Hematopoietic multipotent progenitor cell (in vitro differentiated cells): ENCODE measurements around the gene TRAPPC14. TPM values are rescaled to one million over a fixed set of nuclear protein-coding genes. Genes with fewer than 3 reads are reported as not detected.
A peak's percentile ranks its signal among the peaks of the same experiment; 100 is the strongest.

ENCODE experiments used
- DNase-seq, 3 donors: peaks; one replicate each; pipeline ENCODE4 v3.0.0-alpha.2; 2011 to 2015; ENCODE audit warnings: low read depth in 2 of 3, low spot score in 2 of 3
- total RNA-seq: library from RNA; depleted of rRNA; stranded (reverse); fragments of >200 nt; gene quantifications from one replicate; pipeline ENCODE4 v1.2.3, GENCODE V29; 2012

The TRAPPC14 gene
- total RNA-seq, 1 donor: 17.5 TPM

GRCh38 chr7:100126931-100127865, 31.3 kb downstream of the TRAPPC14 start, which contains the start of gene MBLAC1:
TSS of gene MBLAC1 (plus strand) at chr7:100126967. CDS start at chr7:100127396, 429 bp downstream.
- DNase-seq: peak; percentile 90 to 95 (median 93)

GRCh38 chr7:100126239-100126930, 32.1 kb downstream of the TRAPPC14 start:
- DNase-seq: no peak

DNA sequence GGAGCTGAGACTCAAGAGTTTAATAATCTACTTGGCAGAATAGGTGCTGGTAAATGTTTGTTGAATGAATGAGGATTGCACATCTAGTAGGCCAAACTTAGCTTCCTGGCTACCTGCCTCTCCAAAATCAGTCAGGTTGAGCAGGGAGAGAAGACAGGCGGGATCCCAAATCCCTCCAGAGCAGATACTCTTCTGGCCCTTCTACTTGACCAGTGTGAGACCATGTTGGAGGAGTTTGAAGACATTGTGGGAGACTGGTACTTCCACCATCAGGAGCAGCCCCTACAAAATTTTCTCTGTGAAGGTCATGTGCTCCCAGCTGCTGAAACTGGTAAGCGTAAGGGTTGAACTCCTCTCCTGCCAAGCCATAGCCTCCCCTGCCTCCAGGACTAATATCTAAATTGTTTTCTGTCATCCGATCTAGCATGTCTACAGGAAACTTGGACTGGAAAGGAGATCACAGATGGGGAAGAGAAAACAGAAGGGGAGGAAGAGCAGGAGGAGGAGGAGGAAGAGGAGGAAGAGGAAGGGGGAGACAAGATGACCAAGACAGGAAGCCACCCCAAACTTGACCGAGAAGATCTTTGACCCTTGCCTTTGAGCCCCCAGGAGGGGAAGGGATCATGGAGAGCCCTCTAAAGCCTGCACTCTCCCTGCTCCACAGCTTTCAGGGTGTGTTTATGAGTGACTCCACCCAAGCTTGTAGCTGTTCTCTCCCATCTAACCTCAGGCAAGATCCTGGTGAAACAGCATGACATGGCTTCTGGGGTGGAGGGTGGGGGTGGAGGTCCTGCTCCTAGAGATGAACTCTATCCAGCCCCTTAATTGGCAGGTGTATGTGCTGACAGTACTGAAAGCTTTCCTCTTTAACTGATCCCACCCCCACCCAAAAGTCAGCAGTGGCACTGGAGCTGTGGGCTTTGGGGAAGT, 34.0 kb downstream of the TRAPPC14 start:
- DNase-seq: no peak

GRCh38 chr7:100122568-100122967, 36.0 kb downstream of the TRAPPC14 start:
- no peak for DNase-seq

DNA sequence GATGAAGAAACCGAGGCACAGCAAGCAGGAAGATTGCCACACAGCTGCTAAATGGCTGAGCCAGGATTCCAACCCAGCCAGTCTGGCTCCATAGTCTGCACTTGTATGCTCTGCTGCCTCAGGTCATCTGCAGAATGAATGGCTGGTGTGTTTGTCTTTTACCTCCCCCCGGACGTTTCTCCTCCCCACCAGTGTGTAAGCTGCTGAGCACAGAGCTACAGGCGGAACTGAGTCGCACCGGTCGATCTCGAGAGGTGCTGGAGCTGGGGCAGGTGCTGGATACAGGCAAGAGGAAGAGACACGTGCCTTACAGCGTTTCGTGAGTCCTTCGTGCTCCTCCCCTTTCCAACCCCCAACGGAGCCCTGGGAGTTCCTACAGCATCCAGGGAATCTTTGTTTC, 36.5 kb downstream of the TRAPPC14 start:
- DNase-seq: no peak

DNA sequence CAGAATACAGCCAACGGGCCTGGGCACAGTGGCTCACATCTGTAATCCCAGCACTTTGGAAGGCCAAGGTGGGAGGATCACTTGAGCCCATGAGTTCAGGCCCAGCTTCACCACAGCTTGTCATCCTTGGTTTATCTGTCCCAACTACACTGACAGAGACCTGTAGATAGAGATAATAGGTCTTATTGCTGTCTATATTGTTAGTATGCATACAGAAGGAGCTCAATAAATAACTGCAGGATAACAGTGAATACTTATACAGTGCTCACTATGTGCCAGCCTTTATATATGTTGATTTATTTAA, 37.8 kb downstream of the TRAPPC14 start:
- no peak for DNase-seq

- peak; percentile 48 to 69 (median 60) for DNase-seq
Measured at GRCh38 chr7:100119970-100120732, 38.4 kb downstream of the TRAPPC14 start.

DNA sequence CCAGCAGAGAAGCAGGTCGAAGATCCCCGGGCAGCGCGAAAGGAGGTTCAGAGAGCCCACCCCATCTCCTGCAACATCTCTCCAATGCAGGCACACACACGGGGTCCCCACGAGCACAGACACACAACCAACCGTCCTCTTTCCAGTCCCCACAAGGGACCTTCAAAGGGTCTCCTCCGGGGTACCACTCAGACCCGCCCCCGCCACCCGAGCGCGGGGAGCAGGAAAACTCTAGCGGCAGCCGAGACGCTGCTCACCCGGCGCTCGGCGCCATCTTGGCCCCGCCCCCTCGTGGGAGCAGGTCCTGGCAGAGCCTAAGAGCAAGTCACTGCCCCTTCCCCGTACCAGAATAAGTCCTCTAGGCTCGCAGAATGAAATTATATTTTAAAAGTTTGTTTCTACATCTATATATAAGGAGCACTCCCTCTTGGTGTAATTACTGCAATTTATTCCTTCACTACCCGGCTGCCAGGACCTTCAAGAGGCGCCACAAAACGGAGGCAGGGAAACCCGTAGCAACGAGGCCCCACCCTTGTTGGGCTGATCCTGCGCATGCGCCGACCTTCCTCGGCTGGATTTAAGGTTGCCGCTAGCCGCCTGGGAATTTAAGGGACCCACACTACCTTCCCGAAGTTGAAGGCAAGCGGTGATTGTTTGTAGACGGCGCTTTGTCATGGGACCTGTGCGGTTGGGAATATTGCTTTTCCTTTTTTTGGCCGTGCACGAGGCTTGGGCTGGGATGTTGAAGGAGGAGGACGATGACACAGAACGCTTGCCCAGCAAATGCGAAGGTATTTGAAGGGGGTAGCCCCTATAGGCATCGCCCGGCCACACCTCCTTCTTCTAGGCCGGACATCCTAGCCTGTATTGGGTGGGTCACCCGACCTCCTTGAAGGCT, 39.2 kb downstream of the TRAPPC14 start, which contains the start of the genes CNPY4 and TAF6:
Gene CNPY4 (plus strand): TSS at position 563 of the 898 bp plus-strand sequence. CDS start 111 bp downstream, at position 674.
Gene TAF6 (minus strand): TSS at position 287 of the 898 bp plus-strand sequence. CDS start 5,149 bp downstream, outside the sequence.
- peak; percentile 93 to 96 (median 93) for DNase-seq

- no peak for DNase-seq
Measured at GRCh38 chr7:100118388-100119071, 40.0 kb downstream of the TRAPPC14 start.

DNA sequence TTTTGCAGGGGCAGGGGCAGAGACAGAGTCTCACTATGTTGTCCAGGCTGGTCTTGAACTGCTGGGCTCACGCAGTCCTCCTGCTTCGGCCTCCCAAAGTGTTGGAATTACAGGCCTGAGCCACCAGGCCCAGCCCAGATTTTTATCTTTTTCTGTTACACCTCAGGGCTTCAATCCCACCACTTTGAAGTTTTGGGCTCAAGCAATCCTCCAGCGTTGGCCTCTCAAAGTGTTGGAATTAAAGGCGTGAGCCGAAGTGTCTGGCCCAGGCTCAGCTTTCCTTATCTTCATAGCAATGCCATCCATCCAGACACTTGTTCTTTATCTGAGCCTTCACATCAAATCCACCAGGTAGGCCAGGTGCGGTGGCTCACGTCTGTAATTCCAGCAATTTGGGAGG, 43.5 kb downstream of the TRAPPC14 start:
- DNase-seq: no peak

DNA sequence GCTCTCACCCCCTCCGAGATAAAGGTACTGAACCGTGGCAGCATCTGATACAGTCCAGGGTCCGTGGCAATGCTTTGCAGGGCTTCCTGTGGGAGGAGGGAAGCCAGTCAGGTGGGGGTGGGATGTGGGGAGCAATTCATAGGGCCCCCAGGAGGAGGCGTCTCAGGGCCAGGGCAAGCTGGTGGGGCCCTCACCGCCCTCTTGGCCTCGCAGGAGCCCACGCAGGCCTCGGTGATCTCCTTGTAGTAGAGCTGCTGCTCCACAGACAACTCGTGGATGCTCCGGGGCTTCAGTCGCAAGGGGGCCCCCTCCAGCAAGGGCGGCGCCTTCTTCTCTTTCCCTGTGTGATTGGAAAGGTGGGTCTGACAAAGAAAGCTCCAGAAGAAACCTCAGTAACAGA, 46.6 kb downstream of the TRAPPC14 start:
- DNase-seq: no peak

DNA sequence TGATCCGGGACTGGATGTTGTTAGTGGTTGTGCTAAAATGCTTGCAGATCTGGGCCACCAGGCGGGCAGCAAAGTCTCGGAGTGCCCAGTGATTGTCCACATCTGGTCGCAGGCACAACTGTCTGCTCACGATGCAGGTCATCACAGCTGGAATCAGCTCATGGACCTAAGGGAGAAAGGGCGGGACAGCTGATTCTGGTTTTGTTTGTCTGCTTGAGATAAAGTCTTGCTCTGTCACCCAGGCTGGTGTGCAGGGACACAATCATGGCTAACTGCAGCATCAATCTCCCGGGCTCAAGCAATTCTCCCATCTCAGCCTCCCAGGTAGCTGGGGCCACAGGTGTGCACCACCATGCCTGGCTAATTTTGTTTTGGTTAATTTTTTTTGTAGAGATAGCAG, 47.4 kb downstream of the TRAPPC14 start:
- DNase-seq: no peak

- DNase-seq: no peak
Measured at GRCh38 chr7:100109521-100110163, 48.9 kb downstream of the TRAPPC14 start.

DNA sequence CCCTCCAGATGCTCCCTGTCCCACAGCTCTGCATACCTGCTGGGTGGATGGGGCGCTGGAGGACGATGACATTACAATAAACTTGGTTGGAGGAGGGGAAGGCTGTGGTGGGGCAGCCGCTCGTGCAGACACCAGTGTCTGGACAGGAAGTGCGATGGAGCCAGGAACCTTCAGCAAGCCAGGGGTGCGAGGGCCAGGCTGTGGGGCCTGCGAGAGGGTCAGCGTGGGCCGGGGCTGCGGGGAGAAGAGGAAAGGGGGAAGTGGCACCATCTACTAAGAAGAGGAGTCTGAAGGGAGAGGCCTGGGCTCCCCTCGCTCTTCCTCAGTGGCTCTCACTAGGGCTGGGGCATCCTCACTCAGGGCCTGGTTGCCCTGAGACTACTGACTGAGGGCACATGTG, 50.6 kb downstream of the TRAPPC14 start:
- DNase-seq: no peak

GRCh38 chr7:100107125-100107737, 51.3 kb downstream of the TRAPPC14 start:
- no peak for DNase-seq

DNA sequence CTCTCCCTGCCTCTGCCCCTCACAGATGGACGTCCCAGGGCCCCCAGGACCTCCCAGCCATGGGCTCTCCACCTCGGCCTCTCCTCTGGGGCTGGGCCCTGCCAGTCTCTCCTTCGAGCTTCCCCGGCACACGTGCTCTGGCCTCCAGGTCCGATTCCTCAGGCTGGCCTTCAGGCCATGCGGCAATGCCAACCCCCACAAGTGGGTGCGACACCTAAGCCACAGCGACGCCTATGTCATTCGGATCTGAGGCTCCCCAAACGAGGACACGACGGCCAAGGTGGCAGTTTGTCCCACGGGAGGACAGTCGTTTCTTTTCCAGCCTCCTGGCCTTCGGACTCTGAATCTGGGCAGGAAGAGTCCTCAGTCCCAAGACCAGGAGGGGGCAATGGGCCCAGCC, 51.9 kb downstream of the TRAPPC14 start:
- no peak for DNase-seq

DNA sequence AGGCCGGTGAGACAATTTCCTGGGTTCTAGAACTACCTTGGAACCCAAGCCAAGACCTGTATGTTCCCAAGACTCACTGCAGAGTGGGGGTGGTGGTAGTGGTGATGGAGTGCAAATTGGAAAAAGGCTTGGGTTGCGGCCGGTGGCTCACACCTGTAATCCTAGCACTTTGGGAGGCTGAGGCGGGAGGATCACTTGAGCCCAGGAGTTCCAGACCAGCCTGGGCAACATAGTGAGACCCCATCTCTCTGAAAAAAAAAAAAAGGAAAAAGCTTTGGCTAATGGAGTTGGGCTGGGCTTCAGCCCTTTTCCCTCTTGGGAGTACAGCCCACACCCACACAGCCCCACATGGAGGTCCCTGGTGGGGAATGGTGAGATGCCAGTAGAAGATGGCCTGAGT, 53.0 kb downstream of the TRAPPC14 start:
- DNase-seq: no peak
